Caco-2 (cell line): Measurements from ENCODE around the gene FRY. TPM values are rescaled to one million over a fixed set of nuclear protein-coding genes. Genes with fewer than 3 reads are reported as not detected.

Source experiments
- BruUV-seq: library from RNA; stranded (reverse); fragments of 400-500 nt; replicated peaks from 2 replicates; lab custom pipeline; 2021; lab: Mats Ljungman, UMichigan
- CTCF ChIA-PET: fragments of 300-600 bp; sonication (Branson Sonifier 250); formaldehyde crosslinking; loops from one replicate; lab custom pipeline; 2022; ENCODE audit warnings: antibody characterized with exemption; lab: Charles Lee
- POLR2A ChIA-PET: fragments of 300-600 bp; sonication (Branson Sonifier 250); formaldehyde crosslinking; loops from one replicate; lab custom pipeline; 2022; ENCODE audit warnings: antibody characterized with exemption; lab: Charles Lee
- DNase-seq, 2 experiments: peaks; one replicate each; pipeline versions ENCODE4 v3.0.0 to v3.0.0-alpha.2; 2020 to 2022
- H3K27me3 ChIP-seq: replicated peaks from 2 replicates; pipeline ENCODE4 v1.6.0; 2011; ENCODE audit warnings: low read length; ENCODE audit not compliant: control insufficient read depth, insufficient read depth
- H3K36me3 ChIP-seq: 2 replicates; pipeline ENCODE4 v1.5.1; 2011; ENCODE audit warnings: low read length; ENCODE audit not compliant: control insufficient read depth, insufficient read depth
- H3K4me1 ChIP-seq: fragments of 250-450 bp; sonication (Bioruptor Pico); 2 replicates; pipeline ENCODE4 v1.5.1; 2020; ENCODE audit warnings: mild to moderate bottlenecking
- H3K4me3 ChIP-seq: 2 replicates; pipeline ENCODE4 v1.5.1; 2011; ENCODE audit warnings: low read depth, mild to moderate bottlenecking, control low read depth, low read length
- H3K9me3 ChIP-seq: fragments of 250-450 bp; sonication (Bioruptor Pico); 2 replicates; pipeline ENCODE4 v1.5.1; 2020; ENCODE audit warnings: mild to moderate bottlenecking, moderate library complexity
- H3K27ac Mint-ChIP-seq: one replicate; pipeline ENCODE4 v1.8.0; 2022; ENCODE audit warnings: mixed read lengths; ENCODE audit not compliant: unreplicated experiment
- H3K27me3 Mint-ChIP-seq: one replicate; pipeline ENCODE4 v1.8.0; 2022; ENCODE audit warnings: mixed read lengths; ENCODE audit not compliant: insufficient read depth, unreplicated experiment
- H3K36me3 Mint-ChIP-seq: one replicate; pipeline ENCODE4 v1.8.0; 2022; ENCODE audit warnings: mild to moderate bottlenecking, mixed read lengths; ENCODE audit not compliant: insufficient read depth, unreplicated experiment
- H3K4me1 Mint-ChIP-seq: one replicate; pipeline ENCODE4 v1.8.0; 2022; ENCODE audit warnings: low read depth, mixed read lengths; ENCODE audit not compliant: unreplicated experiment
- H3K4me3 Mint-ChIP-seq: one replicate; pipeline ENCODE4 v1.8.0; 2022; ENCODE audit warnings: mild to moderate bottlenecking, moderate library complexity, mixed read lengths; ENCODE audit not compliant: unreplicated experiment
- H3K9me3 Mint-ChIP-seq: one replicate; pipeline ENCODE4 v1.8.0; 2022; ENCODE audit warnings: mixed read lengths; ENCODE audit not compliant: unreplicated experiment
- intact Hi-C: fragments of 100-400 bp; cut with micrococcal nuclease; formaldehyde crosslinking; loops from one replicate; pipeline ENCODE4 v1.10.0; 2022; ENCODE audit not compliant: unreplicated experiment
- total RNA-seq: library from RNA; stranded (reverse); gene quantifications from 2 replicates; pipeline ENCODE4 v1.2.3, GENCODE V29; 2022
- TF ChIP-seq, protein P1 (sequence below), 2 experiments: fragments of 200-600 bp in 1 of 2; IDR thresholded peaks; 1 replicate in 1 of 2; 2 replicates in 1 of 2; pipeline versions ENCODE4 v1.5.1 to v1.8.0; 2011 to 2022; ENCODE audit warnings: antibody characterized with exemption in 1 of 2, control low read depth in 1 of 2, inconsistent platforms in 1 of 2, low read depth in 1 of 2, low read length in 1 of 2, mild to moderate bottlenecking in 1 of 2, moderate library complexity in 1 of 2; ENCODE audit not compliant: insufficient read depth in 1 of 2, severe bottlenecking in 1 of 2, unreplicated experiment in 1 of 2

Gene FRY
- total RNA-seq, 1 experiment from 2014 or later, result 118 TPM

DNA sequence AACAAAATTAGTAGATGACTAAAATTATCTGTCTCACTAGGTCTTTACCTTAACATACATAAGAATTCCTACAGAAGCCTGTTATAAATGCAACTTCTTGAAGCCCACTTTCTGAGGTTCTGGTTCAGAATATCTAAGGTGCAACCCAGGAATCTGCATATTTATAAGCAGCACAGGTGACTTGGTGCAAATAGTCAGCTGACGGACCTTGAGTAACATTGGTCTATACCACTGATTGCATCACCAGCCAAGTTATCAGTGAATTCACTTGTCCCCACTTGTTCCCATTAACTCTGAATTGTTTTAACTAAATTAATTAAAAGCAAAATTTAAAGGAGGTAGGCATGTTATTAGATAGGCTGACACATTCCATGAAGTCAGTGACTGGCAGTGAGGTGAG lies 109.9 kb downstream of the FRY start:
- Mint-ChIP-seq H3K4me3 (no peak overlapping the region), H3K27me3 (no peaks in the 10 kb centered on the region), H3K4me1 (peaks cover 59% of the 10 kb centered on the region), H3K36me3 (peaks cover 5% of the 10 kb centered on the region), H3K9me3 (peaks cover 22% of the 10 kb centered on the region), H3K27ac (no peak overlapping the region)
- intact Hi-C loops, result loop anchor here (5.0 kb wide), 1 partner anchor 54 kb away; no protein-coding TSS in a partner anchor
- no peak for DNase-seq
- ChIA-PET CTCF (no interaction called here), POLR2A (no interaction called here)
- TF ChIP-seq, protein P1, sequence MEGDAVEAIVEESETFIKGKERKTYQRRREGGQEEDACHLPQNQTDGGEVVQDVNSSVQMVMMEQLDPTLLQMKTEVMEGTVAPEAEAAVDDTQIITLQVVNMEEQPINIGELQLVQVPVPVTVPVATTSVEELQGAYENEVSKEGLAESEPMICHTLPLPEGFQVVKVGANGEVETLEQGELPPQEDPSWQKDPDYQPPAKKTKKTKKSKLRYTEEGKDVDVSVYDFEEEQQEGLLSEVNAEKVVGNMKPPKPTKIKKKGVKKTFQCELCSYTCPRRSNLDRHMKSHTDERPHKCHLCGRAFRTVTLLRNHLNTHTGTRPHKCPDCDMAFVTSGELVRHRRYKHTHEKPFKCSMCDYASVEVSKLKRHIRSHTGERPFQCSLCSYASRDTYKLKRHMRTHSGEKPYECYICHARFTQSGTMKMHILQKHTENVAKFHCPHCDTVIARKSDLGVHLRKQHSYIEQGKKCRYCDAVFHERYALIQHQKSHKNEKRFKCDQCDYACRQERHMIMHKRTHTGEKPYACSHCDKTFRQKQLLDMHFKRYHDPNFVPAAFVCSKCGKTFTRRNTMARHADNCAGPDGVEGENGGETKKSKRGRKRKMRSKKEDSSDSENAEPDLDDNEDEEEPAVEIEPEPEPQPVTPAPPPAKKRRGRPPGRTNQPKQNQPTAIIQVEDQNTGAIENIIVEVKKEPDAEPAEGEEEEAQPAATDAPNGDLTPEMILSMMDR (IDR thresholded peaks at IDR 0.05; ENCODE audit: insufficient read depth in 1 of 2, low read depth in 1 of 2, low read length in 1 of 2, severe bottlenecking in 1 of 2, unreplicated experiment in 1 of 2), result no peak
- Histone ChIP-seq H3K4me3 (no peak overlapping the region), H3K4me1 (peaks cover 50% of the 10 kb centered on the region), H3K27me3 (no peaks in the 10 kb centered on the region; the same call in 1 of the 2 replicates), H3K36me3 (no peaks in the 10 kb centered on the region), H3K9me3 (no peaks in the 10 kb centered on the region; the same call in 1 of the 2 replicates)
- BruUV-seq, result no TSS peak

DNA sequence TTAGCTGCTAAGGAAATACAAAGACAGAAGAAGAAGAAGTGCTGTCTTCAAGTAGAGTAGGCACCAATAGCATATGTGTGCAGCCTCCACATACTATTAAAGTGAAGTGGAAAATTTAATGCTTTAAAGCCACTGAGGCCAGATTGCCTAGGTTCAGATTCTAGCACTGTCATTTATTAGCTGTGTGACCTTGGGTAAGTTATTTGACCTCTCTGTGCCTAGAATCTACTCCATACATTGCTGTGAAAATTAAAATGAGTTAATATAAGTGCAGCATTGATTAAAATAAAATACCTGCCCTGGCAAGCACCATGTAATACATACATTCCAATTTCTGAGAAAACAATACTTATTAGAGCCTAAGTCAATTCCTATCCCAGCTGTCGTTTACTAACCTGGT lies 110.5 kb downstream of the FRY start:
- POLR2A ChIA-PET, result no interaction called here

DNA sequence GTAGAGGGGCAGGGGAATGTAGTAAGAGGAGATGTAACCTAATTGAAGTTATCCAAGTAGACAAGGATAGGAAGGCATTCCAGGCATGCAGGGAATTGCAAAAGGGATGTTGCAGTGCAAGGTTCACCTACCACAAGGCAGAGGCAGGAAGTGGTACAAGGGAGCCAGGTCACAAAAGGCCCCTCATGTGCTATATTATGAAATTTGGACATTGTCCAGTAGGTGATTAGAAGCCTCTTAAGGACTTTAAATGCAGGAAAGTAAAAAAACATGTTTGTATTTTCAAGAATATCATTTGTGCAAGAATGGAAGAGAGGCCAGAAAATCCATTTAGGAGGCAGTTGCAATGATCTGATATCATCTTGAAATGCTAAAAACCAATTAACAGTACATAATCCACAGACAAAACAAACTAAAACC lies 111.4 kb downstream of the FRY start:
- no peak overlapping the region for H3K4me3 ChIP-seq
- TF ChIP-seq, protein P1 (IDR thresholded peaks at IDR 0.05; ENCODE audit: insufficient read depth in 1 of 2, low read depth in 1 of 2, low read length in 1 of 2, severe bottlenecking in 1 of 2, unreplicated experiment in 1 of 2), result no peak
- peaks cover 50% of the 10 kb centered on the region for H3K4me1 ChIP-seq
- Mint-ChIP-seq H3K27me3 (no peaks in the 10 kb centered on the region), H3K36me3 (peaks cover 11% of the 10 kb centered on the region), H3K4me3 (peak overlapping the region; percentile 34), H3K4me1 (peaks cover 64% of the 10 kb centered on the region), H3K9me3 (peaks cover 28% of the 10 kb centered on the region), H3K27ac (peak overlapping the region; percentile 89)
- no peaks in the 10 kb centered on the region for H3K36me3 ChIP-seq
- H3K9me3 ChIP-seq, result no peaks in the 10 kb centered on the region; the same call in 1 of the 2 replicates
- peak; percentile 88 to 93 for DNase-seq
- ChIA-PET CTCF (no interaction called here), POLR2A (no interaction called here)
- H3K27me3 ChIP-seq, result no peaks in the 10 kb centered on the region; the same call in 1 of the 2 replicates
- intact Hi-C loops, result loop anchor here (1.0 to 5.0 kb wide), 5 partner anchors 22 to 112 kb away; partner anchors contain the start of gene FRY
- BruUV-seq, result no TSS peak

More for the DNA sequence above, 110.5 kb downstream of the FRY start:
- intact Hi-C loops, result loop anchor here (2.0 to 5.0 kb wide), 4 partner anchors 23 to 83 kb away; no protein-coding TSS in a partner anchor
- no TSS peak for BruUV-seq
- H3K36me3 ChIP-seq, result no peaks in the 10 kb centered on the region
- peaks cover 64% of the 10 kb centered on the region for H3K4me1 Mint-ChIP-seq
- H3K4me3 Mint-ChIP-seq, result no peak overlapping the region
- H3K9me3 Mint-ChIP-seq, result peaks cover 28% of the 10 kb centered on the region
- no peak for DNase-seq
- H3K4me1 ChIP-seq, result peaks cover 50% of the 10 kb centered on the region
- H3K27me3 ChIP-seq, result no peaks in the 10 kb centered on the region; the same call in 1 of the 2 replicates
- no peak overlapping the region for H3K4me3 ChIP-seq
- peaks cover 11% of the 10 kb centered on the region for H3K36me3 Mint-ChIP-seq
- TF ChIP-seq, protein P1 (IDR thresholded peaks at IDR 0.05; ENCODE audit: insufficient read depth in 1 of 2, low read depth in 1 of 2, low read length in 1 of 2, severe bottlenecking in 1 of 2, unreplicated experiment in 1 of 2), result no peak
- H3K27me3 Mint-ChIP-seq, result no peaks in the 10 kb centered on the region
- peak overlapping the region; percentile 89 for H3K27ac Mint-ChIP-seq
- H3K9me3 ChIP-seq, result no peaks in the 10 kb centered on the region; the same call in 1 of the 2 replicates
- CTCF ChIA-PET, result no interaction called here
